MM.1S (cell line): Measurements from ENCODE around the gene OR8B2.
A peak's percentile ranks its signal among the peaks of the same experiment; 100 is the strongest.

Experiments
- CTCF ChIP-seq: fragments of 300-600 bp; sonication (generic); IDR thresholded peaks from 2 replicates; pipeline ENCODE4 v1.5.1; 2016; ENCODE audit warnings: antibody characterized with exemption, low read length, mixed read lengths
- EZH2phosphoT487 ChIP-seq: fragments of 300-600 bp; sonication (generic); IDR thresholded peaks from 2 replicates; pipeline ENCODE4 v1.6.1; 2018; ENCODE audit warnings: antibody characterized with exemption, low read length

GRCh38 chr11:124402326-124402922, 18.1 kb upstream of the OR8B2 start:
- TF ChIP-seq EZH2phosphoT487 (no peak), CTCF (peak; percentile 78)
